Body of pancreas (tissue), 4 donors: ENCODE measurements around the gene LHFPL3.

Source experiments
- CTCF ChIP-seq, 7 experiments: fragments of 450-650 bp in 4 of 7; fragments of 200-600 bp in 3 of 7; sonication (generic) in 3 of 7; IDR thresholded peaks; one replicate each; pipeline ENCODE4 v1.5.1; 2016 to 2019; ENCODE audit warnings: antibody characterized with exemption in 7 of 7
- POLR2A ChIP-seq, 3 donors: fragments of 450-650 bp; IDR thresholded peaks; one replicate each; pipeline ENCODE4 v1.6.1; 2016; ENCODE audit warnings: antibody characterized with exemption in 3 of 3, mild to moderate bottlenecking in 2 of 3

- no peak for TF ChIP-seq CTCF (IDR thresholded peaks at IDR 0.05)
- no peak for TF ChIP-seq POLR2A (IDR thresholded peaks at IDR 0.05)
These were observed 462.0 kb downstream of the LHFPL3 start for GRCh38 chr7:104790440-104790839.
